ENCODE results near the gene ZC3H6.

GRCh38 chr2:112321375-112322320, 46.3 kb downstream of the ZC3H6 start:
- TF ChIP-seq EZH2 (IDR thresholded peaks at IDR 0.05) = no peak
- no peak for TF ChIP-seq POLR2AphosphoS5 (IDR thresholded peaks at IDR 0.05; ENCODE audit: borderline replicate concordance, low read depth, low read length)
